Measurements from ENCODE around the gene ETV1. TPM values are rescaled to one million over a fixed set of nuclear protein-coding genes. Genes with fewer than 3 reads are reported as not detected.
A peak's percentile ranks its signal among the peaks of the same experiment; 100 is the strongest.

Gene ETV1
- total and polyA plus RNA-seq, 9 of the 15 experiments (the other 6 are each of a cell fraction or from before 2014, with no cell fraction given): 7.2 to 27.4 (median 14.0) TPM

- TF ChIP-seq ZNF280A (IDR thresholded peaks at IDR 0.05; ENCODE audit: low read depth, partially characterized antibody): no peak
- TF ChIP-seq FIP1L1 (IDR thresholded peaks at IDR 0.05; ENCODE audit: low read depth, low read length, poor library complexity, severe bottlenecking): no peak
- TF ChIP-seq SIX5 (IDR thresholded peaks at IDR 0.05; ENCODE audit: borderline replicate concordance in 1 of 2, insufficient read depth in 1 of 2, low read depth in 1 of 2, low read length in 2 of 2): no peak
- no peak; the same call in 1 of the 2 replicates for TF ChIP-seq ZNF589 (CRISPR knock-in tag; IDR thresholded peaks at IDR 0.05; ENCODE audit: low read depth)
- no peak for TF ChIP-seq HLTF (IDR thresholded peaks at IDR 0.05)
- no peak for TF ChIP-seq NFXL1 (CRISPR knock-in tag; IDR thresholded peaks at IDR 0.05)
- no peak for TF ChIP-seq FOXK1 (CRISPR knock-in tag; IDR thresholded peaks at IDR 0.05; ENCODE audit: borderline replicate concordance)
- no peak for TF ChIP-seq MYBL2 (IDR thresholded peaks at IDR 0.05; ENCODE audit: low read depth)
- no peak for TF ChIP-seq MYBL2 (CRISPR knock-in tag; IDR thresholded peaks at IDR 0.05; ENCODE audit: borderline replicate concordance)
- no peak for TF ChIP-seq POLR3A (IDR thresholded peaks at IDR 0.05; ENCODE audit: borderline replicate concordance, extremely low read depth, insufficient read depth, insufficient read length)
- no peak for TF ChIP-seq ILK (tag; IDR thresholded peaks at IDR 0.05; ENCODE audit: borderline replicate concordance, low read depth)
- no peak for TF ChIP-seq SUPT5H (IDR thresholded peaks at IDR 0.05)
- TF ChIP-seq EP400 (IDR thresholded peaks at IDR 0.05): no peak
- peak; percentile 20; the same call in 1 of the 2 replicates for TF ChIP-seq TAL1 (IDR thresholded peaks at IDR 0.05)
- no peak for TF ChIP-seq XRCC4 (IDR thresholded peaks at IDR 0.05; ENCODE audit: extremely low read depth, insufficient read depth, insufficient read length)
- peak; percentile 64; the same call in 1 of the 2 replicates for TF ChIP-seq RNF2 (IDR thresholded peaks at IDR 0.05)
- no peak for TF ChIP-seq SRSF9 (IDR thresholded peaks at IDR 0.05; ENCODE audit: borderline replicate concordance, low read depth, low read length)
- no peak for TF ChIP-seq EZH2 (IDR thresholded peaks at IDR 0.05; ENCODE audit: borderline replicate concordance, low read depth, low read length)
- TF ChIP-seq ID3 (CRISPR knock-in tag; IDR thresholded peaks at IDR 0.05): no peak
- TF ChIP-seq ID3 (tag; IDR thresholded peaks at IDR 0.05): no peak
- peak in 1 of 2 experiments; percentile 40; a peak in 1 of 4 replicates for TF ChIP-seq ETV6 (IDR thresholded peaks at IDR 0.05; ENCODE audit: borderline replicate concordance in 1 of 2, low read depth in 2 of 2, low read length in 1 of 2)
- no peak for TF ChIP-seq ETV6 (CRISPR knock-in tag; IDR thresholded peaks at IDR 0.05; ENCODE audit: borderline replicate concordance)
- TF ChIP-seq PHF8 (IDR thresholded peaks at IDR 0.05; ENCODE audit: borderline replicate concordance, low read length): no peak
- TF ChIP-seq DNMT1 (IDR thresholded peaks at IDR 0.05): no peak
- no peak for TF ChIP-seq ARID3B (CRISPR knock-in tag; IDR thresholded peaks at IDR 0.05; ENCODE audit: borderline replicate concordance)
- no peak for TF ChIP-seq GABPB2 (CRISPR knock-in tag; conservative IDR thresholded peaks at IDR 0.05)
Measured at GRCh38 chr7:13850185-13850752, 139.2 kb downstream of the ETV1 start (continued).
